ENCODE measurements around the gene DYNLT2B.
"Not testable (repeated sequence)": the region's sequence is repeated elsewhere in the genome, so short reads cannot be mapped to it uniquely, and the experiment has no call there.

DNA sequence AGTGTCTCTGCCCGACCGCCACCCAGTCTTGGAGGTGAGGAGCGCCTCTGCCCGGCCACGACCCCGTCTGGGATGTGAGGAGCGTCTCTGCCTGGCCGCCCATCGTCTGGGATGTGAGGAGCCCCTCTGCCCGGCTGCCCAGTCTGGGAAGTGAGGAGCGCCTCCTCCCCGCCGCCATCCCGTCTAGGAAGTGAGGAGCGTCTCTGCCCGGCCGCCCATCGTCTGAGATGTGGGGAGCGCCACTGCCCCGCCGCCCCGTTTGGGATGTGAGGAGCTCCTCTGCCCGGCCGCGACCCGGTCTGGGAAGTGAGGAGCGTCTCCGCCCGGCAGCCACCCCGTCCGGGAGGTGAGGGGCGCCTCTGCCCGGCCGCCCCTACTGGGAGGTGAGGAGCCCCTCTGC, 73.9 kb downstream of the DYNLT2B start:
- not testable (repeated sequence) for TF ChIP-seq CTCF, POLR2A, POLR2AphosphoS5 (IDR thresholded peaks at IDR 0.05)
